ENCODE results near the gene RPS25.
"Not testable (repeated sequence)": the region's sequence is repeated elsewhere in the genome, so short reads cannot be mapped to it uniquely, and the experiment has no call there.

RPS25 gene

GRCh38 chr11:119038884-119039283 is 20.7 kb upstream of the RPS25 start:
- DNase-seq, result no peak

- DNase-seq, result no peak
These were observed 16.7 kb upstream of the RPS25 start for GRCh38 chr11:119034813-119035212.

- DNase-seq, result not testable (repeated sequence)
These were observed 15.3 kb upstream of the RPS25 start for GRCh38 chr11:119033421-119033820.

GRCh38 chr11:119031912-119032280 is 13.8 kb upstream of the RPS25 start:
- no peak for DNase-seq

GRCh38 chr11:119030329-119031047 is 12.3 kb upstream of the RPS25 start, which contains the start of gene SLC37A4:
Gene SLC37A4 (minus strand): TSS chr11:119030877.
- peak; percentile 94 to 95 for DNase-seq

GRCh38 chr11:119030029-119030328 is 11.8 kb upstream of the RPS25 start:
- DNase-seq, result no peak

GRCh38 chr11:119029340-119030028 is 11.3 kb upstream of the RPS25 start:
- peak in 1 of 2 experiments; percentile 25 for DNase-seq

GRCh38 chr11:119029069-119029339 is 10.9 kb upstream of the RPS25 start:
- DNase-seq, result no peak

- DNase-seq, result no peak
These were observed 10.4 kb upstream of the RPS25 start for GRCh38 chr11:119028346-119029068.

- no peak for DNase-seq
These were observed 9.6 kb upstream of the RPS25 start for GRCh38 chr11:119027561-119028345.

GRCh38 chr11:119026970-119027369 is 8.8 kb upstream of the RPS25 start:
- DNase-seq, result no peak

- DNase-seq, result no peak
These were observed 8.0 kb upstream of the RPS25 start for GRCh38 chr11:119025978-119026766.

GRCh38 chr11:119025541-119025940 is 7.4 kb upstream of the RPS25 start:
- no peak for DNase-seq

GRCh38 chr11:119025099-119025473 is 6.9 kb upstream of the RPS25 start:
- DNase-seq, result no peak

- no peak for DNase-seq
These were observed 6.4 kb upstream of the RPS25 start for GRCh38 chr11:119024430-119025098.

- DNase-seq, result no peak
These were observed 5.6 kb upstream of the RPS25 start for GRCh38 chr11:119023741-119024140.

- DNase-seq, result no peak
These were observed 3.5 kb upstream of the RPS25 start for GRCh38 chr11:119021631-119022030.

GRCh38 chr11:119019996-119020395 is 1.9 kb upstream of the RPS25 start:
- no peak for DNase-seq

- DNase-seq, result not testable (repeated sequence)
These were observed 766 bp downstream of the RPS25 start for GRCh38 chr11:119017377-119017776.

- DNase-seq, result no peak
These were observed 1.7 kb downstream of the RPS25 start for GRCh38 chr11:119016216-119017009.

- DNase-seq, result no peak
These were observed 3.0 kb downstream of the RPS25 start for GRCh38 chr11:119015054-119015611.

Data from Kasumi-1 (cell line).